Ascending aorta (tissue), 2 donors: ENCODE data around the gene ART4. TPM values are rescaled to one million over a fixed set of nuclear protein-coding genes. Genes with fewer than 3 reads are reported as not detected.

Experiments used
- DNase-seq, 2 donors: peaks; one replicate each; pipeline ENCODE4 v3.0.0-alpha.2; 2019; ENCODE audit warnings: low spot score in 2 of 2
- H3K27ac ChIP-seq, 2 donors: fragments of 200-600 bp; sonication (generic); one replicate each; pipeline ENCODE4 v1.5.1; 2016 to 2017; ENCODE audit warnings: mild to moderate bottlenecking in 1 of 2
- H3K27me3 ChIP-seq: fragments of 200-600 bp; sonication (generic); one replicate; pipeline ENCODE4 v1.5.1; 2017
- H3K36me3 ChIP-seq, 2 donors: fragments of 200-600 bp; sonication (generic); one replicate each; pipeline ENCODE4 v1.5.1; 2016
- H3K4me1 ChIP-seq, 2 donors: fragments of 200-600 bp; sonication (generic); one replicate each; pipeline ENCODE4 v1.5.1; 2016 to 2017; ENCODE audit warnings: mild to moderate bottlenecking in 1 of 2
- H3K4me3 ChIP-seq, 2 donors: fragments of 200-600 bp; sonication (generic); one replicate each; pipeline ENCODE4 v1.5.1; 2016 to 2017; ENCODE audit warnings: mild to moderate bottlenecking in 1 of 2
- H3K9me3 ChIP-seq, 2 donors: fragments of 200-600 bp; sonication (generic); one replicate each; pipeline ENCODE4 v1.5.1; 2016
- intact Hi-C: fragments of 100-400 bp; cut with DNase I; formaldehyde crosslinking; loops from one replicate; pipeline ENCODE4 v1.15.1; 2023
- total RNA-seq: library from RNA; depleted of rRNA; stranded (reverse); fragments of >200 nt; gene quantifications from one replicate; pipeline ENCODE4 v1.1.0, GENCODE V29; 2016
- TF ChIP-seq, protein P1 (sequence below), 3 experiments: fragments of 200-600 bp in 2 of 3; fragments of 450-650 bp in 1 of 3; sonication (generic) in 2 of 3; IDR thresholded peaks; one replicate each; pipeline ENCODE4 v1.5.1; 2016 to 2019; ENCODE audit warnings: antibody characterized with exemption in 3 of 3, mild to moderate bottlenecking in 1 of 3, moderate library complexity in 1 of 3

Gene ART4
- total RNA-seq, 1 donor from 2014 or later: 40.4 TPM

- TF ChIP-seq, protein P1, sequence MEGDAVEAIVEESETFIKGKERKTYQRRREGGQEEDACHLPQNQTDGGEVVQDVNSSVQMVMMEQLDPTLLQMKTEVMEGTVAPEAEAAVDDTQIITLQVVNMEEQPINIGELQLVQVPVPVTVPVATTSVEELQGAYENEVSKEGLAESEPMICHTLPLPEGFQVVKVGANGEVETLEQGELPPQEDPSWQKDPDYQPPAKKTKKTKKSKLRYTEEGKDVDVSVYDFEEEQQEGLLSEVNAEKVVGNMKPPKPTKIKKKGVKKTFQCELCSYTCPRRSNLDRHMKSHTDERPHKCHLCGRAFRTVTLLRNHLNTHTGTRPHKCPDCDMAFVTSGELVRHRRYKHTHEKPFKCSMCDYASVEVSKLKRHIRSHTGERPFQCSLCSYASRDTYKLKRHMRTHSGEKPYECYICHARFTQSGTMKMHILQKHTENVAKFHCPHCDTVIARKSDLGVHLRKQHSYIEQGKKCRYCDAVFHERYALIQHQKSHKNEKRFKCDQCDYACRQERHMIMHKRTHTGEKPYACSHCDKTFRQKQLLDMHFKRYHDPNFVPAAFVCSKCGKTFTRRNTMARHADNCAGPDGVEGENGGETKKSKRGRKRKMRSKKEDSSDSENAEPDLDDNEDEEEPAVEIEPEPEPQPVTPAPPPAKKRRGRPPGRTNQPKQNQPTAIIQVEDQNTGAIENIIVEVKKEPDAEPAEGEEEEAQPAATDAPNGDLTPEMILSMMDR (IDR thresholded peaks at IDR 0.05): no peak
- no peak for DNase-seq
- Histone ChIP-seq H3K27ac (no peak overlapping the region), H3K4me3 (no peak overlapping the region), H3K4me1 (no peaks in the 10 kb centered on the region), H3K9me3 (peaks cover 0 to 5% of the 10 kb centered on the region in 2 donors), H3K36me3 (no peaks in the 10 kb centered on the region), H3K27me3 (no peaks in the 10 kb centered on the region)
- intact Hi-C loops: no loop called here
Measured at GRCh38 chr12:14868916-14869506, 25.7 kb upstream of the ART4 start.

DNA sequence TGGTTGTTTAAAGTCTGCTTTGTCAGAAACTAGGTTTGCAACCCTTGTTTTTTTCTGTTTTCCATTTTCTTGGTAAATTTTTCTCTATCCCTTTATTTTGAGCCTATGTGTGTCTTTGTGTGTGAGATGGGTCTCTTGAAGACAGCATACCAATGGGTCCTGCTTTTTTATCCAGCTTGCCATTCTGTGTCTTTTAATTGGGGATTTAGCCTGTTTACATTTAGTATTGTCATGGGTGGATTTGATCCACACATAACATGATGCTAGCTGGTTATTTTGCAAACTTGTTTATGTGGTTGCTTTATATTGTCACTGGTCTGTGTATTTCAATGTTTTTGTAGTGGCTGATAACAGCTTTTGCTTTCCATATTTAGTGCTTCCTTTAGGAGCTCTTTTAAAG, 17.2 kb upstream of the ART4 start:
- no peak for DNase-seq
- H3K36me3 ChIP-seq: no peaks in the 10 kb centered on the region
- H3K4me1 ChIP-seq: no peaks in the 10 kb centered on the region
- TF ChIP-seq, protein P1 (IDR thresholded peaks at IDR 0.05): no peak
- no peak overlapping the region for H3K4me3 ChIP-seq
- intact Hi-C loops: no loop called here
- H3K9me3 ChIP-seq: peaks cover 0 to 16% of the 10 kb centered on the region in 2 donors
- no peaks in the 10 kb centered on the region for H3K27me3 ChIP-seq
- no peak overlapping the region for H3K27ac ChIP-seq

DNA sequence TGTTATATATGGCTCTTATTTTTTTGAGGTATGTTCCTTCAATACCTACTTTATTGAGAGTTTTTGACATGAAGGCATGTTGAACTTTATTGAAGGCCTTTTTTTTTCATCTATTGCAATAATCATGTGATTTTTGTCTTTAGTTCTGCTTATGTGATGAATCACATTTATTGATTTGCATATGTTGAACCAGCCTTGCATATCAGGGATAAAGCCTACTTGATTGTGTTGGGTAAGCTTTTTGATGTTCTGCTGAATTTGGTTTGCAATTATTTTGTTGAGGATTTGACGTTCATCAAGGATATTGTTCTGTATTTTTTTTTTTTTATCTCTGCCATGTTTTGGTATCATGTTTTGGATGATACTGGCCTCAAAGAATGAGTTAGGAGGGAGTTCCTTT, 15.2 kb upstream of the ART4 start:
- DNase-seq: no peak
- H3K27me3 ChIP-seq: no peaks in the 10 kb centered on the region
- intact Hi-C loops: no loop called here
- H3K9me3 ChIP-seq: peaks cover 0 to 16% of the 10 kb centered on the region in 2 donors
- H3K36me3 ChIP-seq: no peaks in the 10 kb centered on the region
- no peak overlapping the region for H3K4me3 ChIP-seq
- H3K27ac ChIP-seq: no peak overlapping the region
- TF ChIP-seq, protein P1 (IDR thresholded peaks at IDR 0.05): no peak
- H3K4me1 ChIP-seq: peaks cover 0 to 5% of the 10 kb centered on the region in 2 donors

DNA sequence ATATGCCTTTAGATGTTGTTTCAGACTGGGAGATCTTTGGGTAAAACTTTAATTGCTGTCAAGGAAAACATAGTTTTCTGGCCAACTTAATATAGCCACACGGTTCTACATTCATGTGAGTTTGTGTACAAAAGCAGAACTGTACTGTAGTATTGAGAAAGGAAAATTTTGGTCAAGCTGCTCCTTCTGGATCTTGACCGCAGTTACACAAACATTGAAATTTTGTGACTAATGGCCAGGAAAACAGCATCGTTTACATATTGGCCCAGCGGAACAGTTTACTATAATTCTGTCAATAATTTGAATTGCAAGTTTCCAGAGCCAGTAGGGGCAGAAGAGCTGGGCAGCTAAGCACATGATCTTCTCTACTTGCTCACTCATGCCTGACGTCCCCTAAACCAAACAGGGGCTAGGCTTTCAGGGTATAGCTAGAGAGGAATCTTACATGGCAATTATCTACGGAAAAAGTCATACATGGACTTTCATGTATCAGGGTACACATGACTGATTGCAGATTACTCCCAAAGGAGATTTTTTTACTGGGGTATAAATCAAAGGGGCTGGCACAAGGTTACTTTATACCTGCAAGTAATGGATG, 11.4 kb upstream of the ART4 start:
- TF ChIP-seq, protein P1 (IDR thresholded peaks at IDR 0.05): no peak
- Histone ChIP-seq H3K9me3 (peaks cover 0 to under 1% of the 10 kb centered on the region in 2 donors), H3K4me1 (peaks cover 4 to 11% of the 10 kb centered on the region in 2 donors), H3K27ac (peak overlapping the region in 1 of 2 donors; percentile 53), H3K36me3 (no peaks in the 10 kb centered on the region), H3K27me3 (no peaks in the 10 kb centered on the region), H3K4me3 (no peak overlapping the region)
- no peak for DNase-seq
- intact Hi-C loops: no loop called here

DNA sequence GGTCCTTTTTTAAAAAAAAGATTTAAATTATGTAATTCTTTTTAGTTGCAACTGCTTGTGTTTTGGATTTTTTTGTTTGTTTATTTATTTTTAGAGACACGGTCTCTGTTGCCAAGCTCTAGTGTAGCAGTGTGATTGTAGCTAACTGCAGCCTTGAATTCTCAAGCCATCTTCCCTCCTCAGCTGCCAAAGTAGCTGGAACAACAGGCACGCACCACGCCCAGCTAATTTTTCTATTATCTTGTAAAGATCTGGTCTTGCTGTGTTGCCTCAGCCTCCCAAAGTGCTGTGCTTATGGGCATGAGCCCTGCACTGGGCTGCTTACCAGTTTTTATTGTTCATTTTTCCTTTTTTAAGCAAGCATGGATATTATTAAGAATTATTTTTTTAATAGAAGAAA, 10.6 kb upstream of the ART4 start:
- peaks cover 4 to 17% of the 10 kb centered on the region in 2 donors for H3K4me1 ChIP-seq
- no peaks in the 10 kb centered on the region for H3K27me3 ChIP-seq
- intact Hi-C loops: no loop called here
- no peak overlapping the region for H3K4me3 ChIP-seq
- no peak overlapping the region for H3K27ac ChIP-seq
- no peak for DNase-seq
- TF ChIP-seq, protein P1 (IDR thresholded peaks at IDR 0.05): no peak
- H3K9me3 ChIP-seq: no peaks in the 10 kb centered on the region
- no peaks in the 10 kb centered on the region for H3K36me3 ChIP-seq
